Thymus (tissue), 11 donors: Measurements from ENCODE around the gene PIM2. TPM values are rescaled to one million over a fixed set of nuclear protein-coding genes. Genes with fewer than 3 reads are reported as not detected.

Source experiments
- DNase-seq, 9 donors: peaks; one replicate each; pipeline ENCODE4 v3.0.0-alpha.2; 2013; ENCODE audit warnings: low spot score in 9 of 9, low read depth in 6 of 9, missing footprints in 1 of 9
- H3K27ac ChIP-seq, 2 donors: one replicate each; pipeline ENCODE4 v1.5.1; 2013; ENCODE audit warnings: control low read depth in 1 of 2, low read depth in 1 of 2, low read length in 1 of 2, mild to moderate bottlenecking in 1 of 2, moderate library complexity in 1 of 2
- H3K27me3 ChIP-seq, 2 donors: one replicate each; pipeline ENCODE4 v1.5.1; 2013; ENCODE audit warnings: low read length in 1 of 2; ENCODE audit not compliant: control insufficient read depth in 2 of 2, insufficient read depth in 1 of 2
- H3K36me3 ChIP-seq, 2 donors: one replicate each; pipeline ENCODE4 v1.5.1; 2013; ENCODE audit warnings: low read length in 1 of 2, mild to moderate bottlenecking in 1 of 2, moderate library complexity in 1 of 2; ENCODE audit not compliant: control insufficient read depth in 2 of 2, insufficient read depth in 2 of 2
- H3K4me1 ChIP-seq, 2 donors: one replicate each; pipeline ENCODE4 v1.5.1; 2013; ENCODE audit warnings: low read length in 2 of 2; ENCODE audit not compliant: control insufficient read depth in 2 of 2, insufficient read depth in 2 of 2
- H3K4me3 ChIP-seq, 2 donors: one replicate each; pipeline ENCODE4 v1.5.1; 2013; ENCODE audit warnings: low read length in 2 of 2, control low read depth in 1 of 2, mild to moderate bottlenecking in 1 of 2
- H3K9me3 ChIP-seq, 2 donors: one replicate each; pipeline ENCODE4 v1.5.1; 2013; ENCODE audit warnings: low read length in 1 of 2, mild to moderate bottlenecking in 1 of 2; ENCODE audit not compliant: control insufficient read depth in 2 of 2, insufficient read depth in 1 of 2
- WGBS: extraction: QIAGEN DNeasy Blood & Tissue Kit; methylation state at CpG from one replicate; pipeline ENCODE4 v1.1.7; 2013; 5-methylcytosine and 5-hydroxymethylcytosine counted together
- polyA plus RNA-seq: library from polyadenylated mRNA; stranded (reverse); fragments of 200-250 nt; gene quantifications from one replicate; pipeline ENCODE4 v1.2.3, GENCODE V29; 2013
- total RNA-seq: library from RNA; stranded (reverse); fragments of 120-200 nt; gene quantifications from one replicate; pipeline ENCODE4 v1.2.4, GENCODE V29; 2013
- donor health status: healthy.

The PIM2 gene
- total and polyA plus RNA-seq, 2 donors = 54.2 to 75.4 TPM

DNA sequence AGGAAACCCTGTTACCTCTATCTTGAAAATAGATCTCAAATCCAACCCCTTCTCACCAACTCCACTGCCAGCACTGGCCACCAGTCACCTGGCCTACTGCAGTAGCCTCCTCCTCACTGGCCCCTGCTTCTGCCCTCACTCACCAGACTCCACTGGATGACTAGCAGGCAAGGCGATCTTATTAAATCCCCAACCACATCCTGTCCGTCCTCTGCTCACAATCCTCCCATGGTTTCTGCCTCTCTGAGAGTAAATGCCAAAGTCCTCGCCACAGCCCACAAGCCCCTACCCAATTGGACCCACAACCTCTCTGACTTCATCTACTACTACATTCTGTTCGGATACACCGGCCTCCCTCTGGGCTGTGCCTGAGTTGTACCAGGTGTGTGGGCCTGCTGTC, 5.4 kb upstream of the PIM2 start:
- Histone ChIP-seq H3K4me1 (peaks cover 11 to 30% of the 10 kb centered on the region in 2 donors), H3K9me3 (peaks cover 0 to under 1% of the 10 kb centered on the region in 2 donors), H3K36me3 (peaks cover 38 to 42% of the 10 kb centered on the region in 2 donors), H3K27ac (no peak overlapping the region), H3K4me3 (no peak overlapping the region), H3K27me3 (no peaks in the 10 kb centered on the region)
- WGBS = 92% methylated on average over 5 of the region's 5 CpGs
- no peak for DNase-seq

DNA sequence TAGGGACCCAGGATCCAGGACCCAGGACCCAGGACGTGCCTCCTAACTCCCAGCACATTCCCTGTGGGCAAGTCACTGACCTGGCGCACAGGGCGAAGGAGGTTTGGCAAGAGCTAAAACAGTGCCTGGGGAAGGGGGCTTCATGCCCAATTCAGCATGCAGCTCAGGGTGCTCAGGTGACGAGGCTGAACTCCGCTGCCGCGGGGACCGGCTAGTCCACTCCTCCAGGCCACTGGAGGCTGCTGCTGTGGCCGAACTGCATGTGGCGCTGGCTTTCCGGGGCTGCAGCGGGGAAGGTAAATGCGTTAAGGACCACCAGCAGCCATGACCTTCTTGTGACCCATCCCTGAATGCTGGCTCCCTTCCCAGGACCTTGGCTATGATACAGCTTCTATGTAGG, 4.9 kb upstream of the PIM2 start:
- Histone ChIP-seq H3K9me3 (peaks cover 0 to 5% of the 10 kb centered on the region in 2 donors), H3K27ac (no peak overlapping the region), H3K36me3 (peaks cover 38 to 42% of the 10 kb centered on the region in 2 donors), H3K4me1 (peaks cover 11 to 31% of the 10 kb centered on the region in 2 donors), H3K27me3 (no peaks in the 10 kb centered on the region), H3K4me3 (no peak overlapping the region)
- WGBS = 99% methylated on average over 13 of the region's 13 CpGs
- no peak for DNase-seq

GRCh38 chrX:48920718-48921104, 1.9 kb upstream of the PIM2 start:
- Histone ChIP-seq H3K9me3 (peaks cover 0 to 10% of the 10 kb centered on the region in 2 donors), H3K36me3 (peaks cover 38% of the 10 kb centered on the region in 2 donors), H3K4me1 (peaks cover 15 to 47% of the 10 kb centered on the region in 2 donors), H3K27ac (peak overlapping the region; percentile 89 to 96), H3K27me3 (no peaks in the 10 kb centered on the region), H3K4me3 (peak overlapping the region; percentile 3 to 85)
- DNase-seq = peak in 1 of 9 donors; percentile 18
- WGBS = 75% methylated on average over 4 of the region's 4 CpGs

GRCh38 chrX:48919947-48920717, 1.3 kb upstream of the PIM2 start:
- WGBS = 22% methylated on average over 8 of the region's 8 CpGs
- H3K4me3 ChIP-seq = peak overlapping the region; percentile 76 to 85
- peaks cover 0 to 10% of the 10 kb centered on the region in 2 donors for H3K9me3 ChIP-seq
- H3K27me3 ChIP-seq = no peaks in the 10 kb centered on the region
- peaks cover 37% of the 10 kb centered on the region in 2 donors for H3K36me3 ChIP-seq
- H3K27ac ChIP-seq = peak overlapping the region; percentile 89 to 96
- peaks cover 17 to 47% of the 10 kb centered on the region in 2 donors for H3K4me1 ChIP-seq
- peak in 2 of 9 donors; percentile 54 to 75 for DNase-seq

DNA sequence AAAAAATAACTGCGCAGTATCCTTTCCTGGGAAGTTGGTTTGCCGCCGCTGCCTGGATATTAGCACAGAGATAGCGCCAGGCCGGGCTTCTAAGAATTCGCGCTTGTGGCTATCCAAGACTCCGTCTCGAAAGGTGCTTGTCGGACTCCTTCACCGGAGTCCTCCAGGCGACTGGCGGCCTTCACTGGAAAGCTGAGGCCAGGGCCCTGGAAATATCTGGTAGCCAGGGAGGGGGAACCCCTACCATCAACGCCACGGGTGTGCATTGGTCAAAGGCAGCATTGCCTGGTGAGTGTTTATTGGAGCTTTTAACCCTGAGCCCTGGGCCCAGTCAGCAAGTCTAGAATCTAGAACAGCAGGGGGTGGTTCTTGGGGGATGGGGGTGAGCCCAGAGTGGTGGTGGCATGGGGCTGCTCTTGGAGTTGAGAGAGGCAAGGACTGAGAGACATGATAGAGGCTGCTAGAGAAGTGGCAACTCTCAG, 577 bp upstream of the PIM2 start:
- peaks cover 0 to 10% of the 10 kb centered on the region in 2 donors for H3K9me3 ChIP-seq
- no peaks in the 10 kb centered on the region for H3K27me3 ChIP-seq
- 2% methylated on average over 15 of the region's 15 CpGs for WGBS
- peaks cover 17 to 51% of the 10 kb centered on the region in 2 donors for H3K4me1 ChIP-seq
- no peak for DNase-seq
- H3K4me3 ChIP-seq = peak overlapping the region; percentile 76 to 85
- H3K27ac ChIP-seq = peak overlapping the region; percentile 89 to 96
- H3K36me3 ChIP-seq = peaks cover 37 to 39% of the 10 kb centered on the region in 2 donors

DNA sequence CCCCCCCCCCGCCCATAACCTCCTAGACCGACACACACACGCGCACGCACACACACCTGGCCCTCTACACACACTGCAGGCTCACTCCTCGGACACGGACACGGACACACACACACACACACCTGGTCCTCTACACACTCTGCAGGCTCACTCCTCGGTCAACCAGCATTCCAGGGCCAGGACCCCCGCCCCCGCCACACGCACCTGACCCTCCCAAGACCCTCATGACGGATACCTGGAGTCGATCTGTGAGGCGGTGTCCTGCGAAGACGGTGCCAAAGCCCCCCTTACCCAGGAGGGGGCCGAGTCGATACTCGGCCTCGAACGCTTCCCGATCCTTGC, 552 bp downstream of the PIM2 start:
- no peak for DNase-seq
- H3K4me1 ChIP-seq = peaks cover 17 to 54% of the 10 kb centered on the region in 2 donors
- WGBS = 1% methylated on average over 23 of the region's 23 CpGs
- no peaks in the 10 kb centered on the region for H3K27me3 ChIP-seq
- peaks cover 0 to 10% of the 10 kb centered on the region in 2 donors for H3K9me3 ChIP-seq
- peak overlapping the region; percentile 76 to 85 for H3K4me3 ChIP-seq
- peak overlapping the region; percentile 86 to 91 for H3K27ac ChIP-seq
- H3K36me3 ChIP-seq = peaks cover 34 to 39% of the 10 kb centered on the region in 2 donors

DNA sequence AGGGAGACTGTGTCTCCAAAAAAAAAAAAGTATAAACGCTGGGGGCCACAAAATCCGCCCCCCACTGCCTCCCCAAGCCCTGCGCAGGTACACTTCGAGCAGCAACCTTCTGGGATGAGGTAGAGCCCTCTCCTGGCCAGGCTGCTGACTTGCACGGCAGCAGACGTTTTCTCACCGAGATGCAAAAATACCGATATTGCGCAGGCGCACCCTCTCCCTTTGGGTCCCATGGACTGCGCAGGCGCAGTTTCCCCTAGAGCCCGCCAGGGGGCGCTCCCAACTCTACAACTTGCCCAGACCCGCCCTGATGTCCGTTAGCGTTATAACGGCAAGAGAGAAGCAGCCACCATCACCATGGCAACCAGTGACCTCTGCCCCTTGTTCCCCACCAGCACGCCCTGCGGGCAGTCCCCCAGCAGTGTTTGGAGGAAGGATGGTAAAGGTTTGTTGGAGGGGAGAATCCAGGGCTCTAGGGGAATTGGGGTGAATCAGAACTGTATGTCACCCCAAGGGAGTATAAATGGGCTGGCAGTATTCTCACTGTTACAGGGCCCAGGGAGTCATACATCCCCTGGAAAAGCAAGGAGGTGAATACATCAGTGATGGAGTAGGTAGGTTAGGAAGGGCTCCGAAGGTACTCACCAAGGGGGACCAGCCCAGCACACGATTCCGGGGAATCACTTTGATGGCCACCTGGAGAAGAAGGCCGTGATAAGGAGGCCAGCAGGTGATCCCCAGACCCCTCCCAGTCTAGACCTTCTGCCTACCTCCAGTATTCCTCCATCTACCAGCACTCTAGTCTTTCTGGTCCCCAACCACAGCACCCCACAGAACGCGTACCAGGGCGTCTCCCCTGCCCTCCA, 1.5 kb downstream of the PIM2 start:
- peaks cover 0 to 10% of the 10 kb centered on the region in 2 donors for H3K9me3 ChIP-seq
- DNase-seq = peak in 8 of 9 donors; percentile 70 to 93 (median 80)
- no peaks in the 10 kb centered on the region for H3K27me3 ChIP-seq
- H3K4me1 ChIP-seq = peaks cover 17 to 55% of the 10 kb centered on the region in 2 donors
- peak overlapping the region; percentile 76 to 85 for H3K4me3 ChIP-seq
- H3K36me3 ChIP-seq = peaks cover 29 to 33% of the 10 kb centered on the region in 2 donors
- H3K27ac ChIP-seq = peak overlapping the region; percentile 86 to 91
- 17% methylated on average over 27 of the region's 27 CpGs for WGBS

GRCh38 chrX:48914593-48915493, 4.0 kb downstream of the PIM2 start:
- Histone ChIP-seq H3K4me1 (peaks cover 12 to 43% of the 10 kb centered on the region in 2 donors), H3K27me3 (no peaks in the 10 kb centered on the region), H3K4me3 (no peak overlapping the region), H3K27ac (no peak overlapping the region), H3K9me3 (peaks cover 0 to 10% of the 10 kb centered on the region in 2 donors), H3K36me3 (peaks cover 20 to 30% of the 10 kb centered on the region in 2 donors)
- DNase-seq = no peak
- WGBS = 95% methylated on average over 13 of the region's 13 CpGs
